T-helper 2 cell treated with Interferon-gamma antibody and Interleukin-4, amounts not matched to agents 5 μg/mL and 100 μg/mL, for 36 hours (primary cell): ENCODE measurements around the gene ZC3H6.

Experiments used
- DNase-seq: peaks from one replicate; pipeline ENCODE4 v3.0.0; 2021; ENCODE audit warnings: low spot score
- H3K27ac Mint-ChIP-seq: one replicate; pipeline ENCODE4 v1.8.0; 2021; ENCODE audit warnings: mild to moderate bottlenecking, mixed read lengths
- H3K27me3 Mint-ChIP-seq: one replicate; pipeline ENCODE4 v1.8.0; 2021; ENCODE audit warnings: low read depth, mixed read lengths
- H3K36me3 Mint-ChIP-seq: one replicate; pipeline ENCODE4 v1.8.0; 2021; ENCODE audit warnings: low read depth, mixed read lengths
- H3K4me1 Mint-ChIP-seq: one replicate; pipeline ENCODE4 v1.8.0; 2021; ENCODE audit warnings: low read depth, mixed read lengths
- H3K4me3 Mint-ChIP-seq: one replicate; pipeline ENCODE4 v1.8.0; 2022; ENCODE audit warnings: mild to moderate bottlenecking, moderate library complexity, mixed read lengths
- H3K9me3 Mint-ChIP-seq: one replicate; pipeline ENCODE4 v1.8.0; 2021; ENCODE audit warnings: mixed read lengths

Gene ZC3H6

GRCh38 chr2:112275311-112275886, at the start of gene ZC3H6:
Gene ZC3H6, plus strand, starts transcription at chr2:112275597. Its CDS starts 398 bp downstream, at chr2:112275995.
- peaks cover 3% of the 10 kb centered on the region for H3K36me3 Mint-ChIP-seq
- peak; percentile 100 for DNase-seq
- peak within 1 kb of the TSS; percentile 94 for H3K4me3 Mint-ChIP-seq
- no peaks in the 10 kb centered on the region for H3K9me3 Mint-ChIP-seq
- peaks cover 13% of the 10 kb centered on the region for H3K4me1 Mint-ChIP-seq
- H3K27ac Mint-ChIP-seq = peak within 1 kb of the TSS; percentile 98
- no peaks in the 10 kb centered on the region for H3K27me3 Mint-ChIP-seq

GRCh38 chr2:112229348-112229747, 46.0 kb upstream of the ZC3H6 start:
- no peak for DNase-seq
- H3K27ac Mint-ChIP-seq = no peak overlapping the region

GRCh38 chr2:112230371-112230770, 45.0 kb upstream of the ZC3H6 start:
- no peaks in the 10 kb centered on the region for H3K9me3 Mint-ChIP-seq
- H3K36me3 Mint-ChIP-seq = peaks cover 46% of the 10 kb centered on the region
- H3K4me1 Mint-ChIP-seq = peaks cover 3% of the 10 kb centered on the region
- H3K4me3 Mint-ChIP-seq = no peak overlapping the region
- DNase-seq = no peak
- H3K27me3 Mint-ChIP-seq = no peaks in the 10 kb centered on the region
- H3K27ac Mint-ChIP-seq = no peak overlapping the region

More at GRCh38 chr2:112229348-112229747, 46.0 kb upstream of the ZC3H6 start:
- peaks cover 3% of the 10 kb centered on the region for H3K4me1 Mint-ChIP-seq
- peaks cover 54% of the 10 kb centered on the region for H3K36me3 Mint-ChIP-seq
- H3K4me3 Mint-ChIP-seq = no peak overlapping the region
- no peaks in the 10 kb centered on the region for H3K9me3 Mint-ChIP-seq
- no peaks in the 10 kb centered on the region for H3K27me3 Mint-ChIP-seq

GRCh38 chr2:112239862-112240261, 35.5 kb upstream of the ZC3H6 start:
- Mint-ChIP-seq H3K4me3 (no peak overlapping the region), H3K9me3 (no peaks in the 10 kb centered on the region), H3K36me3 (peaks cover 35% of the 10 kb centered on the region), H3K27ac (no peak overlapping the region), H3K27me3 (no peaks in the 10 kb centered on the region), H3K4me1 (peaks cover 9% of the 10 kb centered on the region)
- no peak for DNase-seq

GRCh38 chr2:112242384-112242783, 33.0 kb upstream of the ZC3H6 start:
- no peaks in the 10 kb centered on the region for H3K27me3 Mint-ChIP-seq
- no peak overlapping the region for H3K4me3 Mint-ChIP-seq
- peaks cover 14% of the 10 kb centered on the region for H3K4me1 Mint-ChIP-seq
- DNase-seq = no peak
- H3K9me3 Mint-ChIP-seq = no peaks in the 10 kb centered on the region
- no peak overlapping the region for H3K27ac Mint-ChIP-seq
- peaks cover 38% of the 10 kb centered on the region for H3K36me3 Mint-ChIP-seq

- Mint-ChIP-seq H3K4me1 (peaks cover 14% of the 10 kb centered on the region), H3K27me3 (no peaks in the 10 kb centered on the region), H3K9me3 (no peaks in the 10 kb centered on the region), H3K4me3 (no peak overlapping the region), H3K27ac (no peak overlapping the region), H3K36me3 (peaks cover 42% of the 10 kb centered on the region)
- DNase-seq = no peak
Observed at GRCh38 chr2:112243233-112243632, 32.2 kb upstream of the ZC3H6 start.

GRCh38 chr2:112244854-112245253, 30.5 kb upstream of the ZC3H6 start:
- H3K27me3 Mint-ChIP-seq = no peaks in the 10 kb centered on the region
- H3K4me3 Mint-ChIP-seq = no peak overlapping the region
- H3K9me3 Mint-ChIP-seq = no peaks in the 10 kb centered on the region
- DNase-seq = no peak
- no peak overlapping the region for H3K27ac Mint-ChIP-seq
- peaks cover 50% of the 10 kb centered on the region for H3K36me3 Mint-ChIP-seq
- peaks cover 14% of the 10 kb centered on the region for H3K4me1 Mint-ChIP-seq

- H3K4me1 Mint-ChIP-seq = peaks cover 17% of the 10 kb centered on the region
- no peak for DNase-seq
- H3K4me3 Mint-ChIP-seq = no peak overlapping the region
Observed at GRCh38 chr2:112251271-112251670, 24.1 kb upstream of the ZC3H6 start.

GRCh38 chr2:112253261-112253815, 22.1 kb upstream of the ZC3H6 start:
- Mint-ChIP-seq H3K27me3 (no peaks in the 10 kb centered on the region), H3K36me3 (peaks cover 15% of the 10 kb centered on the region), H3K4me3 (peak overlapping the region; percentile 86), H3K4me1 (peaks cover 16% of the 10 kb centered on the region), H3K27ac (no peak overlapping the region), H3K9me3 (no peaks in the 10 kb centered on the region)
- DNase-seq = no peak

More at GRCh38 chr2:112251271-112251670, 24.1 kb upstream of the ZC3H6 start:
- Mint-ChIP-seq H3K27me3 (no peaks in the 10 kb centered on the region), H3K27ac (no peak overlapping the region), H3K9me3 (no peaks in the 10 kb centered on the region), H3K36me3 (peaks cover 25% of the 10 kb centered on the region)

GRCh38 chr2:112254466-112255240, 20.7 kb upstream of the ZC3H6 start, which contains the start of gene ZC3H8:
Gene ZC3H8, minus strand, starts transcription at chr2:112255042. Its CDS starts 61 bp downstream, at chr2:112254981.
- Mint-ChIP-seq H3K27ac (peak within 1 kb of the TSS; percentile 91), H3K4me1 (peaks cover 20% of the 10 kb centered on the region), H3K27me3 (no peaks in the 10 kb centered on the region), H3K36me3 (peaks cover 7% of the 10 kb centered on the region), H3K9me3 (no peaks in the 10 kb centered on the region), H3K4me3 (peak within 1 kb of the TSS; percentile 86)
- peak; percentile 97 for DNase-seq

- H3K36me3 Mint-ChIP-seq = peaks cover 7% of the 10 kb centered on the region
- H3K9me3 Mint-ChIP-seq = no peaks in the 10 kb centered on the region
- no peak overlapping the region for H3K27ac Mint-ChIP-seq
- peaks cover 23% of the 10 kb centered on the region for H3K4me1 Mint-ChIP-seq
- no peak overlapping the region for H3K4me3 Mint-ChIP-seq
- DNase-seq = no peak
- no peaks in the 10 kb centered on the region for H3K27me3 Mint-ChIP-seq
Observed at GRCh38 chr2:112255875-112256274, 19.5 kb upstream of the ZC3H6 start.

GRCh38 chr2:112256654-112257053, 18.7 kb upstream of the ZC3H6 start:
- peaks cover 23% of the 10 kb centered on the region for H3K4me1 Mint-ChIP-seq
- H3K36me3 Mint-ChIP-seq = peaks cover 7% of the 10 kb centered on the region
- no peaks in the 10 kb centered on the region for H3K27me3 Mint-ChIP-seq
- H3K4me3 Mint-ChIP-seq = no peak overlapping the region
- no peaks in the 10 kb centered on the region for H3K9me3 Mint-ChIP-seq
- no peak for DNase-seq
- no peak overlapping the region for H3K27ac Mint-ChIP-seq

- Mint-ChIP-seq H3K27ac (no peak overlapping the region), H3K4me3 (no peak overlapping the region), H3K27me3 (no peaks in the 10 kb centered on the region), H3K4me1 (peaks cover 23% of the 10 kb centered on the region), H3K36me3 (peaks cover 7% of the 10 kb centered on the region), H3K9me3 (peaks cover 1% of the 10 kb centered on the region)
- no peak for DNase-seq
Observed at GRCh38 chr2:112257575-112257974, 17.8 kb upstream of the ZC3H6 start.
